Astrocyte (in vitro differentiated cells and primary cell): Measurements from ENCODE around the gene KDF1.

Source experiments
- CTCF ChIP-seq: IDR thresholded peaks from 2 replicates; pipeline ENCODE4 v1.5.1; 2011; ENCODE audit warnings: low read depth, mild to moderate bottlenecking, inconsistent platforms, low read length, moderate library complexity; ENCODE audit not compliant: insufficient read depth
- EZH2 ChIP-seq: IDR thresholded peaks from 2 replicates; pipeline ENCODE4 v1.6.1; 2012; ENCODE audit warnings: mild to moderate bottlenecking, low read length, inconsistent platforms; ENCODE audit not compliant: insufficient read depth

- TF ChIP-seq CTCF (no peak), EZH2 (no peak)
Measured at GRCh38 chr1:26946270-26946669, 14.0 kb downstream of the KDF1 start.
